Prostate gland (tissue), 2 donors: ENCODE results near the gene KCNQ1. TPM values are rescaled to one million over a fixed set of nuclear protein-coding genes. Genes with fewer than 3 reads are reported as not detected.

Experiments
- DNase-seq: peaks from one replicate; pipeline ENCODE4 v3.0.0-alpha.2; 2019; ENCODE audit warnings: low spot score
- H3K27ac ChIP-seq, 2 donors: fragments of 200-600 bp; sonication (generic); 2 replicates each; pipeline ENCODE4 v1.5.1; 2017 to 2019
- H3K27me3 ChIP-seq: fragments of 200-600 bp; sonication (generic); replicated peaks from 2 replicates; pipeline ENCODE4 v1.5.1; 2019; ENCODE audit not compliant: insufficient read depth
- H3K36me3 ChIP-seq, 2 donors: fragments of 200-600 bp; sonication (generic); 1 replicate in 1 of 2; 2 replicates in 1 of 2; pipeline versions ENCODE4 v1.5.1 to v1.8.1; 2017 to 2019
- H3K4me1 ChIP-seq: fragments of 200-600 bp; sonication (generic); replicated peaks from 2 replicates; pipeline ENCODE4 v1.5.1; 2019
- H3K4me3 ChIP-seq, 2 donors: fragments of 200-600 bp; sonication (generic); 2 replicates each; pipeline ENCODE4 v1.5.1; 2017 to 2019
- H3K9me3 ChIP-seq: fragments of 200-600 bp; sonication (generic); 2 replicates; pipeline ENCODE4 v1.5.1; 2017
- CTCF ChIP-seq, 4 experiments: fragments of 200-600 bp in 2 of 4; fragments of 450-650 bp in 2 of 4; sonication (generic) in 2 of 4; IDR thresholded peaks; 1 replicate in 3 of 4; 2 replicates in 1 of 4; pipeline ENCODE4 v1.5.1; 2016 to 2019; ENCODE audit warnings: antibody characterized with exemption in 4 of 4, mild to moderate bottlenecking in 2 of 4, moderate library complexity in 2 of 4
- POLR2A ChIP-seq: fragments of 450-650 bp; IDR thresholded peaks from one replicate; pipeline ENCODE4 v1.6.1; 2016; ENCODE audit warnings: antibody characterized with exemption, mild to moderate bottlenecking
- POLR2AphosphoS5 ChIP-seq: sonication (generic); formaldehyde crosslinking; IDR thresholded peaks from one replicate; pipeline ENCODE4 v1.6.1; 2017; ENCODE audit warnings: antibody characterized with exemption
- WGBS: methylation state at CpG from one replicate; pipeline ENCODE4 v1.1.5; 2018; 5-methylcytosine and 5-hydroxymethylcytosine counted together
- intact Hi-C: fragments of 100-400 bp; cut with DNase I; formaldehyde crosslinking; loops from one replicate; pipeline ENCODE4 v1.14.2; 2022
- total RNA-seq, 2 donors: library from RNA; depleted of rRNA; stranded (reverse); fragments of >200 nt; gene quantifications; one replicate each; pipeline ENCODE4 v1.1.0, GENCODE V29; 2016

The KCNQ1 gene
- total RNA-seq, 2 donors from 2014 or later, result 10.0 to 33.8 TPM

- Histone ChIP-seq H3K27ac (no peak overlapping the region), H3K27me3 (no peaks in the 10 kb centered on the region), H3K9me3 (no peaks in the 10 kb centered on the region), H3K4me1 (no peaks in the 10 kb centered on the region), H3K4me3 (no peak overlapping the region), H3K36me3 (no peaks in the 10 kb centered on the region)
- WGBS, result 60% methylated on average over 8 of the region's 8 CpGs
- TF ChIP-seq POLR2A, result no peak
- TF ChIP-seq CTCF (IDR thresholded peaks at IDR 0.05), result no peak
- no peak for TF ChIP-seq POLR2AphosphoS5
- intact Hi-C loops, result no loop called here
- DNase-seq, result no peak
These were observed 264.6 kb downstream of the KCNQ1 start for GRCh38 chr11:2709429-2709828.

GRCh38 chr11:2711161-2711560 is 266.4 kb downstream of the KCNQ1 start:
- intact Hi-C loops, result no loop called here
- 92% methylated on average over 6 of the region's 6 CpGs for WGBS
- no peak overlapping the region for H3K4me3 ChIP-seq
- H3K36me3 ChIP-seq, result no peaks in the 10 kb centered on the region
- no peaks in the 10 kb centered on the region for H3K27me3 ChIP-seq
- no peak for DNase-seq
- TF ChIP-seq CTCF (IDR thresholded peaks at IDR 0.05) (no peak), POLR2A (no peak), POLR2AphosphoS5 (no peak)
- no peak overlapping the region for H3K27ac ChIP-seq
- H3K9me3 ChIP-seq, result no peaks in the 10 kb centered on the region
- H3K4me1 ChIP-seq, result no peaks in the 10 kb centered on the region

GRCh38 chr11:2713094-2713493 is 268.3 kb downstream of the KCNQ1 start:
- no peak for DNase-seq
- no peaks in the 10 kb centered on the region for H3K9me3 ChIP-seq
- intact Hi-C loops, result no loop called here
- no peak for TF ChIP-seq POLR2A
- TF ChIP-seq POLR2AphosphoS5, result no peak
- no peak for TF ChIP-seq CTCF (IDR thresholded peaks at IDR 0.05)
- 81% methylated on average over 12 of the region's 12 CpGs for WGBS
- H3K36me3 ChIP-seq, result no peaks in the 10 kb centered on the region
- H3K27ac ChIP-seq, result no peak overlapping the region
- no peaks in the 10 kb centered on the region for H3K4me1 ChIP-seq
- no peak overlapping the region for H3K4me3 ChIP-seq
- no peaks in the 10 kb centered on the region for H3K27me3 ChIP-seq

GRCh38 chr11:2713661-2714462 is 269.1 kb downstream of the KCNQ1 start:
- DNase-seq, result no peak
- Histone ChIP-seq H3K9me3 (no peaks in the 10 kb centered on the region), H3K36me3 (no peaks in the 10 kb centered on the region), H3K4me1 (no peaks in the 10 kb centered on the region), H3K4me3 (no peak overlapping the region), H3K27me3 (no peaks in the 10 kb centered on the region), H3K27ac (no peak overlapping the region)
- TF ChIP-seq POLR2AphosphoS5 (no peak), CTCF (IDR thresholded peaks at IDR 0.05) (no peak), POLR2A (no peak)
- intact Hi-C loops, result no loop called here
- WGBS, result 98% methylated on average over 24 of the region's 26 CpGs

- WGBS, result 92% methylated on average over 9 of the region's 9 CpGs
- TF ChIP-seq POLR2A (no peak), POLR2AphosphoS5 (no peak), CTCF (IDR thresholded peaks at IDR 0.05) (no peak)
- intact Hi-C loops, result no loop called here
These were observed 269.6 kb downstream of the KCNQ1 start for GRCh38 chr11:2714463-2714800.

More at GRCh38 chr11:2714463-2714800, 269.6 kb downstream of the KCNQ1 start:
- no peak overlapping the region for H3K27ac ChIP-seq
- H3K36me3 ChIP-seq, result no peaks in the 10 kb centered on the region
- DNase-seq, result no peak
- H3K4me1 ChIP-seq, result no peaks in the 10 kb centered on the region
- no peaks in the 10 kb centered on the region for H3K9me3 ChIP-seq
- no peaks in the 10 kb centered on the region for H3K27me3 ChIP-seq
- no peak overlapping the region for H3K4me3 ChIP-seq
